Measurements from ENCODE around the gene COL26A1.

- TF ChIP-seq, protein P1, sequence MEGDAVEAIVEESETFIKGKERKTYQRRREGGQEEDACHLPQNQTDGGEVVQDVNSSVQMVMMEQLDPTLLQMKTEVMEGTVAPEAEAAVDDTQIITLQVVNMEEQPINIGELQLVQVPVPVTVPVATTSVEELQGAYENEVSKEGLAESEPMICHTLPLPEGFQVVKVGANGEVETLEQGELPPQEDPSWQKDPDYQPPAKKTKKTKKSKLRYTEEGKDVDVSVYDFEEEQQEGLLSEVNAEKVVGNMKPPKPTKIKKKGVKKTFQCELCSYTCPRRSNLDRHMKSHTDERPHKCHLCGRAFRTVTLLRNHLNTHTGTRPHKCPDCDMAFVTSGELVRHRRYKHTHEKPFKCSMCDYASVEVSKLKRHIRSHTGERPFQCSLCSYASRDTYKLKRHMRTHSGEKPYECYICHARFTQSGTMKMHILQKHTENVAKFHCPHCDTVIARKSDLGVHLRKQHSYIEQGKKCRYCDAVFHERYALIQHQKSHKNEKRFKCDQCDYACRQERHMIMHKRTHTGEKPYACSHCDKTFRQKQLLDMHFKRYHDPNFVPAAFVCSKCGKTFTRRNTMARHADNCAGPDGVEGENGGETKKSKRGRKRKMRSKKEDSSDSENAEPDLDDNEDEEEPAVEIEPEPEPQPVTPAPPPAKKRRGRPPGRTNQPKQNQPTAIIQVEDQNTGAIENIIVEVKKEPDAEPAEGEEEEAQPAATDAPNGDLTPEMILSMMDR (conservative IDR thresholded peaks at IDR 0.05; ENCODE audit: low read depth, low read length), result no peak
- no peak for TF ChIP-seq EZH2 (IDR thresholded peaks at IDR 0.05; ENCODE audit: low read length, unreplicated experiment)
These were observed 50.3 kb downstream of the COL26A1 start for GRCh38 chr7:101412976-101413375.

Data from PC-3 (cell line).